HCT116 (cell line): ENCODE results near the gene JAM3. TPM values are rescaled to one million over a fixed set of nuclear protein-coding genes. Genes with fewer than 3 reads are reported as not detected.

Experiments used
- ATAC-seq: fragments of 200-7000 bp; cut with Tn5 transposase; 2 replicates; pipeline ENCODE4 v1.9.1; 2020; ENCODE audit warnings: mild to moderate bottlenecking, moderate library complexity
- BruUV-seq: library from RNA; stranded (reverse); fragments of 400-500 nt; replicated peaks from 2 replicates; lab custom pipeline; 2021; lab: Mats Ljungman, UMichigan
- CTCF ChIA-PET: fragments of 300-600 bp; sonication (Branson Sonifier 250); formaldehyde crosslinking; loops from one replicate; lab custom pipeline; 2021; ENCODE audit warnings: antibody characterized with exemption; lab: Charles Lee
- POLR2A ChIA-PET: fragments of 300-600, 350-600 bp; sonication (Branson Sonifier 250); formaldehyde crosslinking; loops from one replicate; lab custom pipeline; 2021; ENCODE audit warnings: antibody characterized with exemption; lab: Charles Lee
- RAD21 ChIA-PET, 2 experiments: fragments of 300-600 bp; sonication (Branson Sonifier 250); formaldehyde crosslinking; loops; one replicate each; lab custom pipeline; 2023; ENCODE audit warnings: low total read pairs in 2 of 2; ENCODE audit not compliant: uncharacterized antibody in 2 of 2, unreplicated experiment in 2 of 2, low non-redundant PET in 1 of 2; lab: Charles Lee
- DNase-seq: peaks from one replicate; pipeline ENCODE4 v3.0.0-alpha.2; 2010; ENCODE audit warnings: low read depth, low spot score
- H2AFZ ChIP-seq: fragments of 200-600 bp; shearing (Covaris generic), sonication (generic); 2 replicates; pipeline ENCODE4 v1.6.1; 2017; ENCODE audit warnings: low read depth, mixed run types, mixed read lengths, antibody characterized with exemption, low read length; ENCODE audit not compliant: poor library complexity, severe bottlenecking
- H3K27ac ChIP-seq: 2 replicates; pipeline ENCODE4 v1.5.1; 2012; ENCODE audit warnings: low read depth, low read length
- H3K27me3 ChIP-seq: fragments of 200-600 bp; sonication (generic); 2 replicates; pipeline ENCODE4 v1.6.1; 2016; ENCODE audit warnings: mixed run types, low read length, mixed read lengths; ENCODE audit not compliant: insufficient read depth
- H3K36me3 ChIP-seq, 2 experiments: fragments of 200-500 bp in 1 of 2; fragments of 200-600 bp in 1 of 2; sonication (Bioruptor generic) in 1 of 2; sonication (generic) in 1 of 2; 2 replicates each; pipeline versions ENCODE4 v1.5.1 to v1.6.1; 2014 to 2016; ENCODE audit warnings: low read length in 2 of 2, inconsistent platforms in 1 of 2, mixed read lengths in 1 of 2, mixed run types in 1 of 2; ENCODE audit not compliant: insufficient read depth in 2 of 2, control insufficient read depth in 1 of 2
- H3K4me1 ChIP-seq, 2 experiments: fragments of 200-600 bp in 1 of 2; sonication (generic) in 1 of 2; 2 replicates each; pipeline versions ENCODE4 v1.5.1 to v1.6.1; 2012 to 2017; ENCODE audit warnings: low read length in 2 of 2, inconsistent platforms in 1 of 2, mild to moderate bottlenecking in 1 of 2, mixed read lengths in 1 of 2, mixed run types in 1 of 2, moderate library complexity in 1 of 2; ENCODE audit not compliant: insufficient read depth in 2 of 2, control insufficient read depth in 1 of 2
- H3K4me2 ChIP-seq: fragments of 200-600 bp; sonication (generic); 2 replicates; pipeline ENCODE4 v1.6.1; 2017; ENCODE audit warnings: mixed run types, low read length, mixed read lengths
- H3K4me3 ChIP-seq, 2 experiments: fragments of 200-600 bp in 1 of 2; sonication (generic) in 1 of 2; replicated peaks in 1 of 2; 2 replicates each; pipeline ENCODE4 v1.5.1; 2011 to 2016; ENCODE audit warnings: low read length in 2 of 2, control low read depth in 1 of 2, low read depth in 1 of 2, mild to moderate bottlenecking in 1 of 2, mixed read lengths in 1 of 2, mixed run types in 1 of 2
- H3K79me2 ChIP-seq: fragments of 200-600 bp; sonication (generic); 2 replicates; pipeline ENCODE4 v1.6.1; 2017; ENCODE audit warnings: mild to moderate bottlenecking, mixed run types, low read length, moderate library complexity, mixed read lengths; ENCODE audit not compliant: insufficient read depth
- H3K9ac ChIP-seq: fragments of 200-600 bp; sonication (generic); 2 replicates; pipeline ENCODE4 v1.6.1; 2016; ENCODE audit warnings: low read length, mixed read lengths
- H3K9me2 ChIP-seq: fragments of 200-600 bp; sonication (generic), shearing (Covaris generic); 2 replicates; pipeline ENCODE4 v1.6.1; 2017; ENCODE audit warnings: mixed run types, mild to moderate bottlenecking, moderate library complexity; ENCODE audit not compliant: insufficient read depth
- H3K9me3 ChIP-seq, 2 experiments: fragments of 200-500 bp in 1 of 2; fragments of 200-600 bp in 1 of 2; sonication (Bioruptor generic) in 1 of 2; sonication (generic) in 1 of 2; 2 replicates each; pipeline ENCODE4 v1.6.1; 2014 to 2017; ENCODE audit warnings: low read length in 2 of 2, mixed read lengths in 2 of 2, inconsistent platforms in 1 of 2, low read depth in 1 of 2, mild to moderate bottlenecking in 1 of 2, mixed run types in 1 of 2, moderate library complexity in 1 of 2; ENCODE audit not compliant: control insufficient read depth in 1 of 2, insufficient read depth in 1 of 2
- H4K20me1 ChIP-seq: fragments of 200-600 bp; sonication (generic), shearing (Covaris generic); 2 replicates; pipeline ENCODE4 v1.6.1; 2017; ENCODE audit warnings: mixed run types, mild to moderate bottlenecking, moderate library complexity; ENCODE audit not compliant: insufficient read depth
- EZH2 ChIP-seq: fragments of 200-600 bp; sonication (generic); IDR thresholded peaks from 2 replicates; pipeline ENCODE4 v1.6.1; 2017; ENCODE audit warnings: antibody characterized with exemption, mixed run types
- FOSL1 ChIP-seq: IDR thresholded peaks from 2 replicates; pipeline ENCODE4 v1.6.1; 2012; ENCODE audit warnings: low read depth
- JUND ChIP-seq: IDR thresholded peaks from 2 replicates; pipeline ENCODE4 v1.6.1; 2012
- POLR2AphosphoS5 ChIP-seq: IDR thresholded peaks from 2 replicates; pipeline ENCODE4 v1.6.1; 2011; ENCODE audit warnings: mild to moderate bottlenecking, low read depth, low read length, moderate library complexity
- REST ChIP-seq: IDR thresholded peaks from 2 replicates; pipeline ENCODE4 v1.6.1; 2012; ENCODE audit warnings: low read depth
- SIN3A ChIP-seq: IDR thresholded peaks from 2 replicates; pipeline ENCODE4 v1.6.1; 2012; ENCODE audit warnings: low read depth
- ZFX ChIP-seq: fragments of 450-650 bp; IDR thresholded peaks from 2 replicates; pipeline ENCODE4 v1.6.1; 2017
- intact Hi-C: fragments of 100-400 bp; cut with micrococcal nuclease; formaldehyde crosslinking; loops from 2 replicates; pipeline ENCODE4 v1.10.0; 2022
- total RNA-seq: library from RNA; stranded (reverse); gene quantifications from one replicate; pipeline ENCODE4 v1.2.1, GENCODE V29; 2021; ENCODE audit not compliant: unreplicated experiment
- TF ChIP-seq, protein P1 (sequence below): IDR thresholded peaks from 2 replicates; pipeline ENCODE4 v1.6.1; 2012

Gene JAM3
- total RNA-seq, 1 experiment from 2014 or later, result 0.25 TPM

DNA sequence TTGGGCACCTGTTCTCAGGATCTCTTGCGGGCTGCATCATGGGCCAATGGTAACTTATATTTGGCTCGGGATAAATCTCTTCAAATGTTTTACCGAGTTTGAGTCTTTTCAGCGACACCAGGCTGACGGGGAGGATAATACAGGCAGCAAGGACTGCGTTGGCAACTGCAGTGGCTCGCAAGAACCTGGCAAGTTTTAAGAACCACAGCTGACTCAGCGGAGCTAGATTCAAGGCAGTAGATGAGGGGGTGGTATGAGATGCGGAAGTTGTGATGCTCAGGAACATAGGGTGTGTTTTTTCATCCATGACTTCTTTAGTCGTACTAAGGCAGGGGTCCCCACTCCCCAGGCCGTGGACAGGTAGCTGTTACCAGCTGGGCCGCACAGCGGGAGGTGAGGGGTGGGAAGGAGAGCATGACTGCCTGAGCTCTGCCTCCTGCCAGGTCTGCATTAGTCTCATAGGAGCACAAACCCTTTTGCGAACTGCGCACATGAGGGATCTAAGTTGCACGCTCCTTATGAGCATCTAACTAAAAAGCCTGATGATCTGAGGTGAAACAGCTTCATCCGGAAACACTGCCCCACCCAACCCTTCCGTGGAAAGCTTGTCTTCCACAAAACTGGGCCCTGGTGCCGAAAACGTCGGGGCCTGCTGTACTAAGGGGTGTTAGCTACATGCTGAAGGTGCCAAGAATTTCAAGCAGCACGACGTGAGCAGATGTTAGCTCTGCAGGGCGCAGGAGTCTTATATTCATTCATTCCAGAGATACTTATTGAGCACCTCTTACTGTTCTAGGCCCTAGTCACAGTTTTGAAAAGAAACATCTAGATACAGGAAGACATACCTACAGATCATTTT lies 6.4 kb upstream of the JAM3 start:
- no peak overlapping the region for H3K9ac ChIP-seq
- BruUV-seq, result no TSS peak
- H3K9me2 ChIP-seq, result no peaks in the 10 kb centered on the region
- no peak for DNase-seq
- no peaks in the 10 kb centered on the region for H4K20me1 ChIP-seq
- no peaks in the 10 kb centered on the region for H3K79me2 ChIP-seq
- intact Hi-C loops, result no loop called here
- H2AFZ ChIP-seq, result no peak overlapping the region
- H3K4me2 ChIP-seq, result no peak overlapping the region
- ChIA-PET POLR2A (no interaction called here), CTCF (interaction anchor here (0.7 kb wide), 1 partner anchor 12 kb away, joined by 3 read pairs; no protein-coding TSS in a partner anchor), RAD21 (no interaction called here)
- no peak overlapping the region for H3K4me3 ChIP-seq
- H3K27ac ChIP-seq, result no peak overlapping the region
- no peaks in the 10 kb centered on the region for H3K4me1 ChIP-seq
- H3K36me3 ChIP-seq, result no peaks in the 10 kb centered on the region
- TF ChIP-seq, protein P1, sequence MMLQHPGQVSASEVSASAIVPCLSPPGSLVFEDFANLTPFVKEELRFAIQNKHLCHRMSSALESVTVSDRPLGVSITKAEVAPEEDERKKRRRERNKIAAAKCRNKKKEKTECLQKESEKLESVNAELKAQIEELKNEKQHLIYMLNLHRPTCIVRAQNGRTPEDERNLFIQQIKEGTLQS, result no peak
- TF ChIP-seq JUND (no peak), ZFX (no peak), SIN3A (no peak), REST (no peak), POLR2AphosphoS5 (no peak), FOSL1 (no peak), EZH2 (no peak)
- ATAC-seq, result no peak
- H3K27me3 ChIP-seq, result peaks cover 37% of the 10 kb centered on the region
- no peaks in the 10 kb centered on the region for H3K9me3 ChIP-seq
